HS-27A (cell line): ENCODE measurements around the gene SAMD4A.
A peak's percentile ranks its signal among the peaks of the same experiment; 100 is the strongest.

Experiments used
- DNase-seq: peaks from one replicate; pipeline ENCODE4 v3.0.0-alpha.2; 2012; ENCODE audit warnings: low read depth, missing footprints

The SAMD4A gene

GRCh38 chr14:54685286-54685845 is 118.4 kb downstream of the SAMD4A start:
- DNase-seq: no peak

GRCh38 chr14:54686219-54686870 is 119.4 kb downstream of the SAMD4A start:
- DNase-seq: peak; percentile 66

- no peak for DNase-seq
Measured at GRCh38 chr14:54686871-54687749, 120.2 kb downstream of the SAMD4A start.

GRCh38 chr14:54687750-54688119 is 120.8 kb downstream of the SAMD4A start:
- no peak for DNase-seq

- no peak for DNase-seq
Measured at GRCh38 chr14:54688229-54688628, 121.3 kb downstream of the SAMD4A start.

- DNase-seq: no peak
Measured at GRCh38 chr14:54689928-54690327, 123.0 kb downstream of the SAMD4A start.

GRCh38 chr14:54690887-54691286 is 124.0 kb downstream of the SAMD4A start:
- no peak for DNase-seq

GRCh38 chr14:54691525-54692283 is 124.8 kb downstream of the SAMD4A start:
- no peak for DNase-seq

GRCh38 chr14:54692284-54692772 is 125.4 kb downstream of the SAMD4A start:
- no peak for DNase-seq

GRCh38 chr14:54693761-54694160 is 126.8 kb downstream of the SAMD4A start:
- DNase-seq: no peak

GRCh38 chr14:54695196-54695595 is 128.3 kb downstream of the SAMD4A start:
- no peak for DNase-seq

- no peak for DNase-seq
Measured at GRCh38 chr14:54697001-54697400, 130.1 kb downstream of the SAMD4A start.

GRCh38 chr14:54697803-54698202 is 130.9 kb downstream of the SAMD4A start:
- no peak for DNase-seq

- DNase-seq: no peak
Measured at GRCh38 chr14:54698501-54698900, 131.6 kb downstream of the SAMD4A start.

- DNase-seq: no peak
Measured at GRCh38 chr14:54698966-54699530, 132.1 kb downstream of the SAMD4A start.

GRCh38 chr14:54699735-54700134 is 132.8 kb downstream of the SAMD4A start:
- DNase-seq: no peak

GRCh38 chr14:54700717-54701116 is 133.8 kb downstream of the SAMD4A start:
- DNase-seq: no peak

GRCh38 chr14:54702014-54702491 is 135.1 kb downstream of the SAMD4A start:
- no peak for DNase-seq

- no peak for DNase-seq
Measured at GRCh38 chr14:54702492-54702891, 135.6 kb downstream of the SAMD4A start.

- DNase-seq: no peak
Measured at GRCh38 chr14:54703082-54703481, 136.2 kb downstream of the SAMD4A start.

GRCh38 chr14:54703724-54704123 is 136.8 kb downstream of the SAMD4A start:
- no peak for DNase-seq

GRCh38 chr14:54704768-54705167 is 137.8 kb downstream of the SAMD4A start:
- DNase-seq: no peak
